G401 (cell line): Measurements from ENCODE around the gene GABRP. TPM values are rescaled to one million over a fixed set of nuclear protein-coding genes. Genes with fewer than 3 reads are reported as not detected.

Experiments used
- DNase-seq: peaks from one replicate; pipeline ENCODE4 v3.0.0-alpha.2; 2015; ENCODE audit warnings: low spot score
- in situ Hi-C: cut with HindIII; loops from 2 replicates; pipeline ENCODE4 v1.10.0; 2016; ENCODE audit warnings: low sequenced_read_pairs, mixed read lengths
- total RNA-seq: library from RNA; depleted of rRNA; stranded (reverse); fragments of >200 nt; shearing (Covaris generic); gene quantifications from 2 replicates; pipeline ENCODE4 v1.2.3, GENCODE V29; 2014; rRNA removed

GABRP gene
- total RNA-seq, 1 experiment from 2014 or later = not detected

DNA sequence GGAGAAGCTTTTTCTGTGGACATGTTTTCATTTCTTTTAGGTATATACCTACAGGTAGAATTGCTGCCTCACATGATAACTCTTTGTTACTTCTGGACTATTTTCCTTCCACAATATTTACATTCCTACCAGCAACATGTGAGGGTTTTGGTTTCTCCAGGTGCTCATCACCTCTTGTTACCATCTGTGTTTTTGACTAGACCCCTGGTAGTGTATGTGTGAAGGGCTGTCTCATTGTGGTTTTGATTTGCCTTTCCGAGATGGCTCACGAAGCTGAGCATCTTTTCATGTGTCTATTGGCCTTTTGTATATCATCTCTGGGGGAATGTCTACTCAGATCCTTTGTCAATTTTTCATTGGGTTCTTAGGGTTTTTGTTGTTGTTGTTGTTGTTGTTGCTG, 61.1 kb downstream of the GABRP start:
- in situ Hi-C loops = no loop called here
- no peak for DNase-seq

DNA sequence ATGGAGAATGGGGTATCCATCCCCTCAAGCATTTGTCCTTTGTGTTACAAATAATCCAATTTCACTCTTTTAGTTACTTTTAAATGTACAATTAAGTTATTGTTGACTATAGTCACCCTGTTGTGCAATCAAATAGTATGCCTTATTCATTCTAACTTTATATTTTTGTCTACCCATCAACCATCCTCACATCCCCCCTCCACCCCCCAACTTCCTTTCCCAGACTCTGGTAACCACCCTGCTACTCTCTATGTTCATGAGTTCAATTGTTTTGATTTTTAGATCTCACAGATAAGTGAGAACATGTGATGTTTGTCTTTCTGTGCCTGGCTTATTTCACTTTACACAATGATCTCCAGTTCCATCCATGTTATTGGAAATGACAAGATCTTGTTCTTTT, 62.9 kb downstream of the GABRP start:
- DNase-seq = no peak
- in situ Hi-C loops = no loop called here

- DNase-seq = no peak
- in situ Hi-C loops = no loop called here
Observed at GRCh38 chr5:170846846-170847245, 63.3 kb downstream of the GABRP start.

DNA sequence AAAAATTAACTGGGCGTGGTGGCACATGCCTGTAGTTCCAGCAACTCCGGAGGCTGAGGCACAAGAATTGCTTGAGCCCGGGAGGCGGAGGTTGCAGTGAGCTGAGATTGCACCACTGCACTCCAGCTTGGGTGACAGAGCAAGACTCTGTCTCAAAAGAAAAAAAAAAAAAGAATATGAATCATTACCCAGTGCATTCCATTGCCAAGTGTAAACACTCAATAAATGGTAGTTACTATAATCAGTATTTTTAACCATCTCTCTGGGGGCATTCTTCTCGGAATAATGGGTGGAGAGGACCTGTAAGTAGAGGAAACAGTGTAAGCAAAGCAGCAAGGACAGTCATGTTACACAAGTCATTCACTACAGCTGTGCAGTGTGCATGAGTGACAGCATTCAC, 64.5 kb downstream of the GABRP start:
- in situ Hi-C loops = no loop called here
- DNase-seq = no peak

DNA sequence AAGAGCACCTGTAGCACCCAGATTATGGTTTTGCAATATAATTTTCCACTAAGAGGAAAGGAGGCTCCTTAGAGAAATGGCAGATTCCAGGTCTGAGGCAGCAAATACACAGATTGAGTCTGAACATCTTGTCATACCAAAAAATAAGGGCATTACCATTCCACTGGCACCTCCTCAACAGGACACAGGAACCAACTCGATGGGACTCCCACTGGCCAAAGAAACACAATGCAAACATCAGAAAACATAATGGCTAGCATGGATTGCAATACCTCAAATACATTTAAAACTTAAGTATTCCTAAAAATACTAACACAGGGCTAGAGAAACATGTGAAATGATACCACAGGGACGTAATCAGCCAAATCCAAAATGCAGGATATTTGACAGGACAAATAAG, 65.8 kb downstream of the GABRP start:
- in situ Hi-C loops = no loop called here
- no peak for DNase-seq

DNA sequence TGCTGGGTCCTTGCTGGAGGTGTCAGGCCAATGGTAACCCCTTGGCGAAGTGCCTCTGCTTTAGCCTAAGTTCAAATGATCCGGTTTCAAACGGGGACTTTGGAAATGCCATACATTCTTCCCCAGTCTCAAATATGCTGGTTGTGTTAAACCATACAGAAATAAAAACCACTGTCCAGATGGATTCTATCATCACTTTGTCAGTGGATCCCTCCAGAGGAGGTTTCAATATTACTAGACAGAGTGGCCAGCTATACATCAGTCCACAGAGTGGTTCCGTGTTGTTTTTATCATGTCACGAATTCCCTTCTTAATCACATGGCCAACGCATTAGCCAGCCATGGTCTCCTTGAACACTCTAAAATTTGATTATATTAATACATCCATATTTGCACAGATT, 71.0 kb downstream of the GABRP start:
- in situ Hi-C loops = no loop called here
- DNase-seq = no peak

- in situ Hi-C loops = no loop called here
- DNase-seq = no peak
Observed at GRCh38 chr5:170857066-170857465, 73.5 kb downstream of the GABRP start.

DNA sequence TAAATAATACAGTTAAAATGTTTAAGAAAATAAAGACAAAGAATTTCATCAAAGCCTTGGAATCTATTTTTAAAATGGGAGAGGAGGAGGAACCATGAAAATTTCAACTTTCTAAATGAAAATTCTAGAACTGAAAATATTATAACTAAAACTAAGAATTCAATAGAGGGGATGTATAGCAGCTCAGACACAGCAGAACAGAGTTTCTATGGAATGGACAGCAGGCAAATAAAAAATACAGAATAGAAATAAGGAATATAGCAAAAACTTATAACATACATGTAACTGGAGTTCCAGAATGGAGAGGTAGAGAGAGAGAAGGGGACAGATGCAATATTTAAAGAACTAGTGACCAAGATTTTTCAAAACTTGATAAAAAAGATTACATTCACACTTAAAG, 76.9 kb downstream of the GABRP start:
- in situ Hi-C loops = no loop called here
- no peak for DNase-seq

- DNase-seq = no peak
- in situ Hi-C loops = no loop called here
Observed at GRCh38 chr5:170860818-170861666, 77.5 kb downstream of the GABRP start.

DNA sequence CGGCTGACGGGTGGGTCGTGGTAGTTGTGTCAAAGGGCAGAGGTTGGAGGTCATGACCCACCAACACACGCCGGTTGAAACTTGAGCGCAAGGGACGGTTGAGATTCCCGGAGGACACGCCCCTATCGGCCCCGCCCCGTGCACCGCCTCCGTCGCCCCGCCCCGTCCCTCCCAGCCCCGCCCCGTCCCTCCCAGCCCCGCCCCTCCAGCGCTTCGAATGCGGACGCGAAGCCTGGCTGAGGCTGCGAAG, 78.1 kb downstream of the GABRP start:
- in situ Hi-C loops = no loop called here
- DNase-seq = no peak

DNA sequence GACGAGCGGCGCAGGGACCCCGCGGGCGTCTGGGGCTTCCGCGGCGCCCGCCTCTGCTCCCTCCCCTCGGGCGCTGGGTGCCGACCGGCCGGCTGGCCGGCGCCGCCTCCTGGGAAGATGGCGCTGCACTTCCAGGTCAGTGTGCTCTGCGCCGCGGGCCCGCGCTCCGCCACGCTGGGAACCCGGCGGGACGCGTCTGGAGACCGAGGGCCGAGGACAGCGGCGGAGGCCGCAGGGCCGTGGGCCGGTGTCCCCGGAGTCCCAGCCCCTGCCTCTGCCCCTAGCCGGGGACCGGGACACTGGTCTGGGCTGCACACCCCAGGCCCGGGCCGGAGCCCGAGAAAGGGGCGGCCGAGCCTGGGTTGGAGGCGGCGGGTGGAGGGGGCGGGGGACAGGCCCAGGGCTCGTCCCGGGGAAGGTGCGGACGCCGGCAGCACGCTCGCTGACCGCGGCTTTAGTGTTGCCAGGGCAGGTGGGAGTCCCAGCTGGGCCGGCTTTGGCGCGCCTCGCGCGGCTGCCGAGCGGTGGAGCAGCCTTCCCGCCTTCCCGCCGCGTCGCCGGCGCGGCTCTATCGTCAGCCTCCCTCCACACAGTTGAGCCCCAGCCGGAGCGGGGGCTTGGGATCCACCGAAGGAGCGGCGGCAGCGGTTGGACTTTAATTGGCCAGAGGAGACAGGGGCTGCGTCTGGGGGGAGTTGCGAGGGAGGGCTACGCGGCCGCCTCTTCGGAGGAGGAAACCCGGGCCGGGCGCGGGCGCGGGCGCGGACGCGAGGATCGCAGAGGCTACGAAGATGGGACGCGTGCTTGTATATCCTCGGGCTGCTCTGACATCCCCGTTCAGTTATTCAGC, 78.6 kb downstream of the GABRP start, which contains the start of gene RANBP17:
Gene RANBP17, plus strand, starts transcription at position 102 of the 850 bp plus-strand sequence.
- in situ Hi-C loops = no loop called here
- DNase-seq = peak; percentile 35

- in situ Hi-C loops = no loop called here
- DNase-seq = no peak
Observed at GRCh38 chr5:170863646-170864045, 80.1 kb downstream of the GABRP start.

Other genes with a start within 250 kb of the GABRP start
- 5.5 and 20.9 TPM in 2 replicates for gene RANBP17, start 78.3 kb downstream of the GABRP start, total RNA-seq